Tibial nerve (tissue), 4 donors: ENCODE measurements around the gene KIF20B.

Experiments
- CTCF ChIP-seq, 5 experiments: fragments of 200-600 bp in 3 of 5; fragments of 450-650 bp in 2 of 5; sonication (generic) in 3 of 5; IDR thresholded peaks; one replicate each; pipeline ENCODE4 v1.5.1; 2016 to 2019; ENCODE audit warnings: antibody characterized with exemption in 5 of 5, mild to moderate bottlenecking in 3 of 5, moderate library complexity in 2 of 5
- EP300 ChIP-seq, 2 donors: sonication (generic); formaldehyde crosslinking; IDR thresholded peaks; one replicate each; pipeline ENCODE4 v1.6.1; 2017; ENCODE audit warnings: antibody characterized with exemption in 2 of 2, mild to moderate bottlenecking in 1 of 2
- POLR2A ChIP-seq, 2 donors: fragments of 450-650 bp; IDR thresholded peaks; one replicate each; pipeline ENCODE4 v1.6.1; 2017; ENCODE audit warnings: antibody characterized with exemption in 2 of 2, mild to moderate bottlenecking in 2 of 2, moderate library complexity in 2 of 2

- TF ChIP-seq POLR2A (IDR thresholded peaks at IDR 0.05): no peak
- TF ChIP-seq CTCF (IDR thresholded peaks at IDR 0.05): no peak
- TF ChIP-seq EP300 (IDR thresholded peaks at IDR 0.05): no peak
Observed at GRCh38 chr10:89782470-89782869, 81.1 kb downstream of the KIF20B start.
